Uterus (tissue), 2 donors: ENCODE data around the gene OR10C1.

Source experiments
- CTCF ChIP-seq, 4 experiments: fragments of 200-600 bp in 2 of 4; fragments of 450-650 bp in 2 of 4; sonication (generic) in 2 of 4; IDR thresholded peaks; one replicate each; pipeline ENCODE4 v1.5.1; 2016 to 2019; ENCODE audit warnings: antibody characterized with exemption in 4 of 4, mild to moderate bottlenecking in 2 of 4, moderate library complexity in 1 of 4
- POLR2A ChIP-seq, 2 donors: fragments of 450-650 bp; IDR thresholded peaks; one replicate each; pipeline ENCODE4 v1.6.1; 2016; ENCODE audit warnings: antibody characterized with exemption in 2 of 2, mild to moderate bottlenecking in 1 of 2, moderate library complexity in 1 of 2

- TF ChIP-seq CTCF (IDR thresholded peaks at IDR 0.05) (no peak), POLR2A (IDR thresholded peaks at IDR 0.05) (no peak)
These were observed 43.8 kb upstream of the OR10C1 start, which contains the start of gene OR12D2 for GRCh38 chr6:29395331-29395730.
